Activated CD8-positive, alpha-beta memory T cell treated with anti-CD3 and anti-CD28 coated beads, Interleukin-2, amount 50 U/mL, for 4 hours (primary cell): ENCODE data around the gene HDAC9.
"Not testable (repeated sequence)": the region's sequence is repeated elsewhere in the genome, so short reads cannot be mapped to it uniquely, and the experiment has no call there.

Experiments used
- DNase-seq: peaks from one replicate; pipeline ENCODE4 v3.0.0-alpha.2; 2020

Gene HDAC9

GRCh38 chr7:18903695-18904094 lies 408.1 kb downstream of the HDAC9 start:
- no peak for DNase-seq

- no peak for DNase-seq
Observed at GRCh38 chr7:18905316-18905943, 409.9 kb downstream of the HDAC9 start.

- no peak for DNase-seq
Observed at GRCh38 chr7:18906901-18907300, 411.4 kb downstream of the HDAC9 start.

- DNase-seq = no peak
Observed at GRCh38 chr7:18913106-18913505, 417.6 kb downstream of the HDAC9 start.

- DNase-seq = no peak
Observed at GRCh38 chr7:18916826-18917225, 421.3 kb downstream of the HDAC9 start.

GRCh38 chr7:18927134-18927533 lies 431.6 kb downstream of the HDAC9 start:
- no peak for DNase-seq

- DNase-seq = no peak
Observed at GRCh38 chr7:18936265-18936664, 440.7 kb downstream of the HDAC9 start.

- no peak for DNase-seq
Observed at GRCh38 chr7:18939771-18940592, 444.4 kb downstream of the HDAC9 start.

GRCh38 chr7:18940593-18941134 lies 445.1 kb downstream of the HDAC9 start:
- no peak for DNase-seq

- DNase-seq = no peak
Observed at GRCh38 chr7:18941207-18941606, 445.7 kb downstream of the HDAC9 start.

- no peak for DNase-seq
Observed at GRCh38 chr7:18948521-18948920, 453.0 kb downstream of the HDAC9 start.

- DNase-seq = no peak
Observed at GRCh38 chr7:18952846-18953245, 457.3 kb downstream of the HDAC9 start.

GRCh38 chr7:18958627-18959026 lies 463.1 kb downstream of the HDAC9 start:
- no peak for DNase-seq

- DNase-seq = no peak
Observed at GRCh38 chr7:18960725-18961124, 465.2 kb downstream of the HDAC9 start.

GRCh38 chr7:18962031-18962430 lies 466.5 kb downstream of the HDAC9 start:
- DNase-seq = no peak

- DNase-seq = no peak
Observed at GRCh38 chr7:18965657-18966056, 470.1 kb downstream of the HDAC9 start.

- DNase-seq = not testable (repeated sequence)
Observed at GRCh38 chr7:18967755-18968154, 472.2 kb downstream of the HDAC9 start.

- DNase-seq = no peak
Observed at GRCh38 chr7:18971839-18972238, 476.3 kb downstream of the HDAC9 start.

GRCh38 chr7:18974803-18975202 lies 479.3 kb downstream of the HDAC9 start:
- no peak for DNase-seq

GRCh38 chr7:18975276-18975675 lies 479.7 kb downstream of the HDAC9 start:
- DNase-seq = no peak

GRCh38 chr7:18975689-18976280 lies 480.2 kb downstream of the HDAC9 start:
- DNase-seq = no peak

GRCh38 chr7:18976715-18977471 lies 481.3 kb downstream of the HDAC9 start:
- DNase-seq = no peak

GRCh38 chr7:18978108-18978495 lies 482.6 kb downstream of the HDAC9 start:
- no peak for DNase-seq
